Activated CD4-positive, alpha-beta T cell treated with anti-CD3 and anti-CD28 coated beads, Interleukin-2, amount 50 U/mL, for 48 hours (primary cell): Measurements from ENCODE around the gene MUC5AC.
A peak's percentile ranks its signal among the peaks of the same experiment; 100 is the strongest.

Experiments used
- DNase-seq, 2 experiments: peaks; one replicate each; pipeline ENCODE4 v3.0.0-alpha.2; 2020

MUC5AC gene

DNA sequence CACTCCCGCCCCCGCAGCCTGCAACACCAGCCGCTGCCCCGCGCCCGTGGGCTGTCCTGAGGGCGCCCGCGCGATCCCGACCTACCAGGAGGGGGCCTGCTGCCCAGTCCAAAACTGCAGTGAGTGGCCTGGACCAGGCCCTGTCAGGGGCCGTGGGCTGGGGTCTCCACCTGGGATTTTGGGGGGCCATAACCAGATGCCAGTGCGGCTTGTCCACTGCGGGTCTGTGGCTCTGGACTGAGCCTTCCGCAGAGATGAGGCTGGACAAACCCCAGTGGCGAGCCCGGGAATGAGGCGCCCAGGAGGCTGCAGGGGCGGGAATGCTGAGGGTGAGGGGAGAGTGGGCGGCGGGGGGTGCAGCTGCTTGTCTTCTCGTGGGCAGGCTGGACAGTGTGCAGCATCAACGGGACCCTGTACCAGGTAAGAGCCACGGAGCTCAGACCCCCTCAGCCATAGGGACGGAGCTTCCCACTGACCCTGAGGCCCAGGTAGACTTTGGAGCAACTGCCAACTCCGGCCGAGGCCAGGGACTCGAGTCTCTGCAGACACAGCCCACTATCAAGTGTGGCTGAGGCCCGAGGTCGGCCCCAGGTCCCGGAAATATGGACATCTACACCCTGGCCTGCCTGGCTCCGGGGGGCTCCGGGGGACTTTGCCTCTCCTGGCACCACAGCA is 40.3 kb downstream of the MUC5AC start:
- DNase-seq: no peak

- no peak for DNase-seq
These were observed 40.9 kb downstream of the MUC5AC start for GRCh38 chr11:1198561-1199240.

DNA sequence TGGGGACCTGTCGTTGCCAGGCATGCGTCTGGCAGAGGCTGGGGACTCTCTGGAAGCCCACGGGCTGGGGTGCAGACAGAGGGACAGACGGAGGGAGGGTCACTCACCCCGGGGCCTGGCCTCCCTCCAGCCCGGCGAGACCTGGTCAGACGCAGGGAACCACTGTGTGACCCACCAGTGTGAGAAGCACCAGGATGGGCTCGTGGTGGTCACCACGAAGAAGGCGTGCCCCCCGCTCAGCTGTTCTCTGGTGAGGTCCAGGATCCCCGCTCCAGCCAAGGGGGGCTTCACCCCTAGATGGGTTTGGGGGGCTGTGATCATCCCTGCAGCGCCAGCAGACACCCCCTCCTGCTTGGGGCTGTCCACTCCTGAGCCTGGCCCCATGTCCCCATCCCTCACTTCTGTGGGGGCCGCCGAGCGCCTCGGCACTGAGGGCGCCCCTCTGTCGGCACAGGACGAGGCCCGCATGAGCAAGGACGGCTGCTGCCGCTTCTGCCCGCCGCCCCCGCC is 41.5 kb downstream of the MUC5AC start:
- no peak for DNase-seq

DNA sequence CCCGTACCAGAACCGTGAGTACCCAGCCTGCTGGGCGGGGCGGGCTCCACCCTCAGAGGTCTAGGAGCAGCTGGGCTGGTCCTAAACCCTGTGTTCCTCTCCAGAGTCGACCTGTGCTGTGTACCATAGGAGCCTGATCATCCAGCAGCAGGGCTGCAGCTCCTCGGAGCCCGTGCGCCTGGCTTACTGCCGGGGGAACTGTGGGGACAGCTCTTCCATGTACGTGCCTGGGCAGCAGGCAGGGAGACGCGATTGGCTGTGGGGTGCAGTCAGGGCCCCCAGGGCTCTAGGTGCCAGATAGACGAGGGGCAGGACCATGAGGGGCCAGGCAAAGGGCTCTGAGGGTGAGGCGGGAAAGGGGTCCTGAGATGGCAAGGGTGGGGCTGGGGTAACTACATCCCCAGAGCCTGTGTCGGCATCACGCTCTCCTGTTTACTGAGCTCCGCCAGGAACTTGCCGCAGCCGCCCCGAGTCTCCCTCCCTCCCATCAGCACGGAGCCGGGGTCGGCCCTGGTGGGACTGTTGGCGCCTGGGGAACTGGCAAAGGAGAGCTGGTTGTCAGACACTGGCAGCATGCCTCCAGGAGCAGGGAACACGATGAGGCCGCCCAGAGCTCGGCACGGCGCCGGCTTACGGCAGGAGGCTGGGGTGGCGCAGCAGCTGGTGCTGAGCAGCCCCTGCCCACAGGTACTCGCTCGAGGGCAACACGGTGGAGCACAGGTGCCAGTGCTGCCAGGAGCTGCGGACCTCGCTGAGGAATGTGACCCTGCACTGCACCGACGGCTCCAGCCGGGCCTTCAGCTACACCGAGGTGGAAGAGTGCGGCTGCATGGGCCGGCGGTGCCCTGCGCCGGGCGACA is 42.2 kb downstream of the MUC5AC start:
- DNase-seq: no peak

DNA sequence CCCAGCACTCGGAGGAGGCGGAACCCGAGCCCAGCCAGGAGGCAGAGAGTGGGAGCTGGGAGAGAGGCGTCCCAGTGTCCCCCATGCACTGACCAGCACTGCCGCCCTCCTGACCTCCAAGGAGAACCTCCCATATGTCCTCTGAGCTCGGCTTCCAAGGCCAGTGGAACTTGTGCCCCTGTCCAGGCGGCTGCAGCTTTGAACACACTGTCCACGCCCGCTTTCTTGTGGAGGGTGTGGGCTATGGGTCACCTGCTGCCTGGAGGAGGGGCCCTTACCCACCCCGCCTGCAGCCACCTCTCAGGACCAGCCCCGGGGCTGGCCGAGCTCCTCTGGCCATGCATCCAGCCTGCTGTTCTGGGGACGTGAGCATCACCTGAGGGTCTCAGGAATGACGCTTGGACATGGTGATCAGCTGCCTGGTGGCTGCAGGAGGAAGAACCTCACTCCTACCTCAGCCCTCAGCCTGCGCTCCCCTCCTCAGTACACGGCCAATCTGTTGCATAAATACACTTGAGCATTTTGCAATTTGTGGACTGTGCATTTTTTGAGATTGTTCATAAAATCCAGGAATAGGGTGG is 42.9 kb downstream of the MUC5AC start:
- DNase-seq: no peak

DNA sequence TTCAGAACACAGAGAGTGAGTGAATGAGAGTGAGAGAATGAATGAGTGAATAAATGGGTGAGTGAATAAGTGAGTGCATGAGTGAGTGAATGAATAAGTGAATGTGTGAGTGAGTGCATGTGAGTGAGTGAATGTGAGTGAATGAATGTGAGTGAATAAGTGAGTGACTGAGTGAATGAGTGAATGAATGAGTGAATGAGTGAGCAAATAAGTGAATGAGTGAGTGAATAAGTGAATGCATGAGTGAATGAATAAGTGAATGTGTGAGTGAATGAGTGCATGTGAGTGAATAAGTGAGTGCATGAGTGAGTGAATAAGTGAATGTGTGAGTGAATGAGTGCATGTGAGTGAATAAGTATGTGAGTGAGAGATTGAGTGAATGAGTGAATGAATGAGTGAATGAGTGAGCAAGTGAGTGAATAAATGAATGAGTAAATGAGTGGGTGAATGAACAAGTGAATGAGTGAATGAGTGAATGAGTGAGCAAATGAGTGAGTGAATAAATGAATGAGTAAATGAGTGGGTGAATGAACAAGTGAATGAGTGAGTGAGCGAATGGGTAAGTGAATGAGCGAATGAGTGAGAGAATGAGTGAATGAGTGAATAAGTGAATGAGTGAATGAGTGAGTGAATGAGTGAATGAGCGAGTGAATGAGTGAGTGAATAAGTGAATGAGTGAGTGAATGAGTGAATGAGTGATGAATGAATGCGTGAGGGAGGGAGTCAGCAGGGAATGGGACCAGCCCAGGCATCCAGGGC is 43.8 kb downstream of the MUC5AC start:
- no peak for DNase-seq

DNA sequence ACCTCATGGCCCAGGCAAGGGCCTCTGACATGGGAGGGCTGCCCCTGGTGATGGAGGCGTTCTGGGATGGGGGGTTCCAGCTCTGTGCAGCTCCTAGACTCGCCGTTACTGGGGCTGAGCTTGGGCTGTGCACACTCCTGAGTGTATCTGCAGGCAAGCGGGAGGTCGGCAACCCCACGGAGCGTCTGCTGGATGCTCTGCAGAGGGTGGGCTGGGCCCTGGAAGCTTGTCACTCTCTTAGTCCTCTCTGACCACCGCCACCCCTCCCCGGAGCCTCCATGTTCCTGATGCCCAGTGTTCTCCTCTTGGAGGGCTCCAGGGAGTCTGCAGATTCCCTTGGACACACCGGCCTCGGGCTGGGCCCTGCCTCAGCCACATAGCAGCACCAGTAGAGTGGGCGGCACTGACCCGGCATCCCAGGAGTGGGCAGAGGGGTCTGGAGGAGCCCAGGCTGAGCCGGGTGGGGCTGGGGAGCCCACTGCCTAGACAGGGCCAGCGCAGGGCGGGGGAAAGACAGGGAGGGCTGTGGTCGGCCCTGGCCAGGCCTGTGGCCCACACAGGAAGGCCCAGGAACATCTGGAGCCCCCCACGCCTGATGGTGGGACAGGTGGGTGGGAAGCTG is 44.5 kb downstream of the MUC5AC start:
- DNase-seq: no peak

DNA sequence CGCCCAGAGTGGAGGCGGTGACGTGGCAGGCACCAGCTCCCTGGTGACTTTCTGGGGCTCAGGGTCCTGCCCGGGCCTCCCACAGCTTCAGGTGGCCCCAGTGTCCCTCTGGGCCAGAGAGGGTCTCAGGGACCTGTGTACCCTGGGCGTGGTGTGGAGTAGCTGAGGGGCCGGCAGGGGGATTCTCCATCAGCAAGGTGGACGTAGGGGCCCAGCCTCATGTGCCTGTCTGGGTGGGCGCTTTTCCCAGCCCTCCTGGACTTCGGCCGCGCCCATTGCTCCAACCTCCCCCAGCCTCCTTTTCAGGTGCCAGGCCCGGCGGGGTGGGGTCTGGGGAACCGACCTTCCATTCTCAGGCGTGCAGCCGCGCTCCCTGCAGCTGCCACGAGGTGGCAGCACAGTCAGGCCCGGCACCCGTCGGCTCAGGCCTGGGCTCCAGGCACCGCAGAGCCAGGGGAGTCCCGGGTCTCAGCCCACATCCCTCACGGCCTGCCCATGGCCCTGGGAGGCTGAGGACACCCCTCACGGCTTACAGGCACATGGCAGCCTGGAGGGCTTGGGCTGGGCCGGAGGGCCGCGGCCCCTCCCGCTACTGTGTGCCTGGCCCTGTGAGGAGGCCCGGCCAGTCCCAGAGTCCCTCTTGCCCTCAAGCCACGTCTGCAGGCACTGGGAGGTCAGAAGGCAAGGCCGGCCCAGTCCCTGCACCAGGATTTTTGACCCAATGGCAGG is 45.2 kb downstream of the MUC5AC start:
- peak; percentile 67 to 73 for DNase-seq

- DNase-seq: no peak
These were observed 45.9 kb downstream of the MUC5AC start for GRCh38 chr11:1203505-1204271.

- no peak for DNase-seq
These were observed 46.8 kb downstream of the MUC5AC start for GRCh38 chr11:1204381-1205101.

DNA sequence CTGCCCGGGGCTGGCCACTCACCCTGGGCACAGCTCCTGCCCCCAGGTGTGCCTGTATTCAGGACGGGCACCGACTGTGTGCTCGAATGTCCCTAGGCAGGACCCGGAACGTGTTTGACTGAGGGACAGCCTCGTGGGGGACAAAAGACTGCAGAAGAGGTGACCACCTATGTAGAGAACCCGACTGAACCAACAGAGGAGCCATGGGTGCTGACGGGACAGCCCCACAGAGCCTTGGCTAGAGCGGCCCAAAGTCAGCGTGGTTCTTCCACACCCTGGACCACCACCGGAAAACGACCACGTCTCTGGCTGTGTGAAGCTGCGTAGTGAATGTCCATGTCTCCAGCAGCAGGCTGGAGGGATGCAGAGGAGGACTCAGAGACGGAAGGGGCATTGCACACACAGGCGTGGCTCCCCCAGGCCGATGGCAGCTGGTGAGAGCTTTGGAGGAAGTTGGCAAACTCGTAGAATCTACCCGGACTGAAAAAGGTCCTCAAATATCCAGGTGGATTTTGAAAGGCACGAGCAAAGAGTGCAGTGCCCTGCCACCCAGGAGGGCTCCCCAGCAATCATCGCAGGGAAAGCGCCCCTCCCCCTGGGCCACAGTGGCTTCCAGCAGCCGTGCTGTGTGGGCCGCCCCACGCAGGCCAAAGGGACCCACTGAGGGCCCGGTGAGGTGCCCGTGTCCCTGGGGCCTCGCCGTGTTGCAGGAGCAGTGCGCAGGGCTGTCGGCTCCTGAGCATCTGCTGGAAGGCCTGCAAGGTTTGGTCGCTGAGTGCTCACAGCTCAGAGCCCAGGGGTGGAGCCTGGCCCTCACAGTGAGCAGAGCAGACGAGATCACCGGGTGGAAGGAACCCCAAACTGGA is 47.6 kb downstream of the MUC5AC start:
- DNase-seq: no peak

GRCh38 chr11:1205987-1206331 is 48.2 kb downstream of the MUC5AC start:
- no peak for DNase-seq

DNA sequence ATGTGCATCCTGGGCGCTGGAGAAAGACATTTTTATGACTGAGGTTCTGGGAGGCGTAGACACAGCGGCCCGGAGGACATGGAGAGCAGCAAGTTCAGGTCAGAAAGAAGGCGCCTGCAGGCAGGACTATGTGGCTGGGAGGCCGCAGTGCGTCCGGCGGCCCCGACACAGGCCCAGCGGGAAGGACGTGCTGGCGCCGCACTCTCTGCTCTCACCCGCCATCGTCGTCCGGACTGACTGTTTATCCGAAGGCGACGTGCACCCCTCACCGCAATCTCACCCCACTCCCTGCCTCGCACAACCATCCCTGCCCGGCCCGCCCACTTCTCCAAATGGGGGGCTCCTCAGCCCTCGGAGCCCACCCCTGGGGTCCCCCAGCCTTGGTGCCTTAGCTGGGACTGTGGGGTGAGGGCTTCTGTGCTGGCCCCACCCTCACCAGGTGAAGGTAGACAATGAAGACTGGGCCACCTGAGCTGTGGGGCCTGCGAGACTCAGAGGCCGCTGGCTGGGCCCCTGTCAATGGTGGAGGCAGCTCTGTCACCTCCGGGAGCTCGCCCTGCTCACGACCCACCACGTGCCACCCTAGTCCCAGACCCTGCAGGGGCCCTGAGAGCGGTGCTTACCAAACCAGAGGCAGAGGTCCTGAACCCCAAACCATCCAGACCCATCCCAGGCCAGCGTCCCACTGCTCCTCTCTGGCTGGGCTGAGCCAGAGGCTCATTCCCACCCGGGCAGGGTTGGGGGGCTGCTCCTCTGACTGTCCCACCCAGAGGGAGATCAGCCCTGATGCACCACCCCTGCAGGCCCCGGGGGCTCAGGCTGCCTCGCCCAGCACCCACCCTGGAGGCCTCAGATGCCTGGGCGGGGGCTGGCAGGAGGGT is 48.9 kb downstream of the MUC5AC start:
- no peak for DNase-seq

DNA sequence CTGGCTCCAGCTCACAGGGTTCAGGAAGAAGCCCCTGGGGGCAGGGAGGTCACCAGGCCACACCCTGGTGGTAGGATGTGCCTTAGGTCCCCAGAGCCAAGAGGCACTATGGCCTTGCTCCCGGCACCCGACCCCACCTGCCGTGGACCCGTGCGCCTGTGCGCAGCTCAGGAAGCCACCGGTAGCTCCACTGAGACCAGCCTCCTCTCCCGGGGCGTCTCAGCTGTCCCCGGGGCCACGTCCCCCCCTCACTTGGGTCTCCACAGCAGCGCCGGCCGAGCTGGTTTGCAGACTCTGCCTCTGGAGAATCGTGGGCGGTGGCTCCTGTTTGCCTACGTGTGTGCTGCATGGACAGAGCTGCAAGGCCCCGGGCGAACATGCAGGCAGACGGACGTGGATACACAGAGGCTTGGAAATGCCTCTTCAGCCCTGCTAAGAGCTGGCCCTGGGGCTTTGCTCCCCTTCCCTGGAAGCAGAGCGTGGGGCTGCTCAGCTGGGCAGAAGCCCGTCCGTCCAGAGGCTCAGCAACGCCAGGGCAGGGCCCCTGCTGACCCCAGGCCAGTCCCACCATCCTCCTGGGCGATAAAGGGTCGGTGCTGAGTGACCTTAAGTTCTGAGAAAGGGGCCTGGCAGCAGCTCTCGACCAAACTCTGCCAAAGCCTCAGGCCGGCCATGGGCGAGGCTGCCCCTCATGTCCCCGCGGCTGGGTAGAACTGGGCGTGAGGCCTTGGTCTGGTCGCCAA is 49.8 kb downstream of the MUC5AC start:
- no peak for DNase-seq

DNA sequence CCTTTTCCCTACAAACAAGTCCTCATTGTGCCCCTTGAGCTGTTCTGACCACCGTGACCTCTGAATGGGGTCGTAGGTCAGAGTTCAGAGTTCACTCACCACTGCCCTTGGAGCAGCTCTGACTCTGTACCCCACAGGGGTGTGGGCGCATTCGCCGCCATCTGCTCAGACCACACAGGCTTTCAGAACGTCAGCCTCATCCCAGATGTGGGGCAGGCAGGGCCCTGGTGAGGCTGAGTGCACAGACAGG is 50.3 kb downstream of the MUC5AC start:
- no peak for DNase-seq

GRCh38 chr11:1208394-1209261 is 50.9 kb downstream of the MUC5AC start:
- DNase-seq: no peak
